GM23248 (cell line): Measurements from ENCODE around the gene DYNC1H1. TPM values are rescaled to one million over a fixed set of nuclear protein-coding genes. Genes with fewer than 3 reads are reported as not detected.

Experiments used
- DNase-seq: peaks from one replicate; pipeline ENCODE4 v3.0.0-alpha.2; 2015
- H2AFZ ChIP-seq: fragments of 200-600 bp; sonication (generic); 2 replicates; pipeline ENCODE4 v1.6.1; 2016; ENCODE audit warnings: antibody characterized with exemption
- H3F3A ChIP-seq: fragments of 200-600 bp; sonication (generic); 2 replicates; pipeline ENCODE4 v1.6.1; 2016; ENCODE audit warnings: mild to moderate bottlenecking, antibody characterized with exemption, mixed run types; ENCODE audit not compliant: insufficient read depth
- H3K27ac ChIP-seq: fragments of 200-600 bp; sonication (generic); 2 replicates; pipeline ENCODE4 v1.5.1; 2016; ENCODE audit warnings: mild to moderate bottlenecking
- H3K27me3 ChIP-seq: fragments of 200-600 bp; sonication (generic); replicated peaks from 2 replicates; pipeline ENCODE4 v1.6.1; 2016; ENCODE audit warnings: mild to moderate bottlenecking; ENCODE audit not compliant: insufficient read depth
- H3K36me3 ChIP-seq: fragments of 200-600 bp; sonication (generic); 2 replicates; pipeline ENCODE4 v1.6.1; 2016; ENCODE audit warnings: low read depth, mild to moderate bottlenecking
- H3K4me1 ChIP-seq: fragments of 200-600 bp; sonication (generic); 2 replicates; pipeline ENCODE4 v1.6.1; 2016; ENCODE audit warnings: mild to moderate bottlenecking; ENCODE audit not compliant: insufficient read depth
- H3K4me2 ChIP-seq: fragments of 200-600 bp; sonication (generic); one replicate; pipeline ENCODE4 v1.6.1; 2016; ENCODE audit warnings: mild to moderate bottlenecking; ENCODE audit not compliant: unreplicated experiment
- H3K4me3 ChIP-seq: fragments of 200-600 bp; sonication (generic); 2 replicates; pipeline ENCODE4 v1.5.1; 2016; ENCODE audit warnings: mild to moderate bottlenecking
- H3K79me2 ChIP-seq: fragments of 200-600 bp; sonication (generic); 2 replicates; pipeline ENCODE4 v1.6.1; 2016; ENCODE audit warnings: mild to moderate bottlenecking; ENCODE audit not compliant: insufficient read depth
- H3K9ac ChIP-seq: fragments of 200-600 bp; sonication (generic); 2 replicates; pipeline ENCODE4 v1.6.1; 2016; ENCODE audit warnings: mild to moderate bottlenecking
- H3K9me2 ChIP-seq: fragments of 200-600 bp; sonication (generic); 2 replicates; pipeline ENCODE4 v1.6.1; 2016; ENCODE audit warnings: mixed run types, mild to moderate bottlenecking, moderate library complexity; ENCODE audit not compliant: insufficient read depth
- H3K9me3 ChIP-seq: fragments of 200-600 bp; sonication (generic); one replicate; pipeline ENCODE4 v1.6.1; 2017; ENCODE audit warnings: low read depth
- H4K20me1 ChIP-seq: fragments of 200-600 bp; sonication (generic); 2 replicates; pipeline ENCODE4 v1.6.0; 2016; ENCODE audit not compliant: insufficient read depth
- EZH2 ChIP-seq: fragments of 200-600 bp; sonication (generic); IDR thresholded peaks from 2 replicates; pipeline ENCODE4 v1.6.1; 2018; ENCODE audit warnings: antibody characterized with exemption, mild to moderate bottlenecking; ENCODE audit not compliant: insufficient read depth, poor library complexity, severe bottlenecking
- EZH2phosphoT487 ChIP-seq: fragments of 200-600 bp; sonication (generic); IDR thresholded peaks from 2 replicates; pipeline ENCODE4 v1.6.1; 2018; ENCODE audit warnings: antibody characterized with exemption, moderate library complexity, mild to moderate bottlenecking, low read depth; ENCODE audit not compliant: insufficient read depth
- WGBS, 2 experiments: methylation state at CpG; one replicate each; pipeline ENCODE4 v1.1.6; 2015 to 2017; ENCODE audit warnings: low lambda C conversion rate in 2 of 2, low coverage in 1 of 2; ENCODE audit errors: missing lambda C conversion rate in 2 of 2; 5-methylcytosine and 5-hydroxymethylcytosine counted together
- in situ Hi-C: fragments of 300-500 bp; cut with MboI; formaldehyde crosslinking; loops from 2 replicates; pipeline ENCODE4 v1.15.0; 2020
- polyA plus RNA-seq: library from polyadenylated mRNA; unstranded; fragments of >200 nt; fragmentation: Nextera tagmentation; extraction: Ambion mirVana; gene quantifications from 2 replicates; pipeline ENCODE4 v1.2.1, GENCODE V29; 2016
- total RNA-seq: library from RNA; depleted of rRNA; stranded (reverse); fragments of >200 nt; shearing (Covaris generic); gene quantifications from 2 replicates; pipeline ENCODE4 v1.2.3, GENCODE V29; 2014

The DYNC1H1 gene
- total and polyA plus RNA-seq, 2 experiments from 2014 or later = 181 to 391 TPM

DNA sequence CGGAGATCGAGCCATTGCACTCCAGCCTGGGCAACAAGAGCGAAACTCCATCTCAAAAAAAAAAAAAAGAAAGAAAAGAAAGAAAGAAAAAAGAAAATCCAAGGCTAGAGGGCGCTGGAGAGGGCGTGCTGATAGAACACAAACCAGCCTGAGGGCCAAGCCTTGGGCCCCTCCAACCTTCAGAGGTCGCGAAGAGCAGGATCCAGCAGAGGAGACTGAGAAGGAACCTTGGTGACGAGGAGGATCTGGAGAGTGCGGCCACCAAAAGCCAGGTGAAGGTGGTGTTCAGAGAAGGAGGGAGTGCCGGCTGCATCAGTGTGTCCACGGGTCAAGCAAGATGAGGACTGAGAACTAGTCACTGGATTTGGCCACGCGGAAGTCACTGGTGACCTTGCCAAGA is 4.1 kb upstream of the DYNC1H1 start:
- Histone ChIP-seq H3K9ac (no peak overlapping the region), H3K4me3 (no peak overlapping the region), H3K4me2 (no peak overlapping the region), H2AFZ (peak overlapping the region; percentile 53), H3K36me3 (no peaks in the 10 kb centered on the region), H4K20me1 (no peaks in the 10 kb centered on the region), H3K4me1 (peaks cover 18% of the 10 kb centered on the region), H3K9me3 (no peaks in the 10 kb centered on the region), H3K9me2 (no peaks in the 10 kb centered on the region), H3K27me3 (no peaks in the 10 kb centered on the region), H3K79me2 (peaks cover 8% of the 10 kb centered on the region), H3K27ac (no peak overlapping the region), H3F3A (peaks cover 11% of the 10 kb centered on the region)
- peak; percentile 55 for DNase-seq
- WGBS, 2 experiments = 44 to 46% methylated on average over 12 to 13 of the region's 13 CpGs
- in situ Hi-C loops = loop anchor here (25.0 kb wide), 1 partner anchor 352 kb away; the partner anchor contains the start of genes MOK and ZNF839
- TF ChIP-seq EZH2 (no peak), EZH2phosphoT487 (no peak)

DNA sequence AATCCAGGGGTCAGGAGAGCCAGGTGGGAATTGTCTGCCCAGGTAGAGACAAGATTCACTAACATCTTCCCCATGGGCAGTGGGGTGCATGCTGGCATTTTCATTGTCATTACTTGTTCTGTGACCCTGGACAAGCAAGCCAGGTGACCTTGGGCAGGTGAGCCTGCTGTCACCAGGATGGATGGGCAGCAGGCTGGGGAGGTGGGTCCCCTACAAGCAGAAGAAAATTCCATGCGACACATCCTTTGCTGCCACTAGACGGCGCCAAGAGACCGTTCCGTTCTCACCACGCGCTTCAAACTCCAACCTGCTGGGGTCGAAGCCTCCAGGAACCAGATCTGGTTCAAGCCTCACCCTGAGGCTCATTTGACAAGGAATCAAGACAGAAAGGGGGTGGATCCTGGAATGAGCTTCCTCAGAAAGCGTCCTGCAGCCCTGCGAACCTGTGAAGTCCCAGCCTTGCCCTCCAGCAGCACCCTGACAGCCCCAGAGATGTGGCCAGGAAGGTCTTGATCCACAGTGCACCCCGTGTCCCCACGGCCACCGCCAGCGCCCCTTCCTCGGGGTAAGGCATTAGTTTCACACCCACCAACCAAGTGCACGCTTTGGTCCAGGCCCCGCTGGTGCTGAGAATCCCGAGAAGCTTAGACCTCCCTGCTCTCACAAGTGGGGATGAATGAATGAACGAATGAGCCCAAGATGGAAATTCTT is 3.2 kb upstream of the DYNC1H1 start:
- 27 to 30% methylated on average over 18 to 19 of the region's 19 CpGs for WGBS, 2 experiments
- H3K27me3 ChIP-seq = no peaks in the 10 kb centered on the region
- no peak overlapping the region for H3K4me3 ChIP-seq
- H3K4me1 ChIP-seq = peaks cover 19% of the 10 kb centered on the region
- 0 out of 2 replicates have a peak overlapping the region, but pooled peaks have one; percentile 50 for H2AFZ ChIP-seq
- H3K27ac ChIP-seq = no peak overlapping the region
- DNase-seq = peak; percentile 89
- H3K4me2 ChIP-seq = no peak overlapping the region
- H3K9ac ChIP-seq = no peak overlapping the region
- TF ChIP-seq EZH2 (no peak), EZH2phosphoT487 (no peak)
- H3K79me2 ChIP-seq = peaks cover 18% of the 10 kb centered on the region
- no peaks in the 10 kb centered on the region for H3K9me3 ChIP-seq
- no peaks in the 10 kb centered on the region for H4K20me1 ChIP-seq
- no peaks in the 10 kb centered on the region for H3K36me3 ChIP-seq
- no peaks in the 10 kb centered on the region for H3K9me2 ChIP-seq
- H3F3A ChIP-seq = peaks cover 19% of the 10 kb centered on the region
- in situ Hi-C loops = loop anchor here (25.0 kb wide), 1 partner anchor 351 kb away; the partner anchor contains the start of genes MOK and ZNF839

DNA sequence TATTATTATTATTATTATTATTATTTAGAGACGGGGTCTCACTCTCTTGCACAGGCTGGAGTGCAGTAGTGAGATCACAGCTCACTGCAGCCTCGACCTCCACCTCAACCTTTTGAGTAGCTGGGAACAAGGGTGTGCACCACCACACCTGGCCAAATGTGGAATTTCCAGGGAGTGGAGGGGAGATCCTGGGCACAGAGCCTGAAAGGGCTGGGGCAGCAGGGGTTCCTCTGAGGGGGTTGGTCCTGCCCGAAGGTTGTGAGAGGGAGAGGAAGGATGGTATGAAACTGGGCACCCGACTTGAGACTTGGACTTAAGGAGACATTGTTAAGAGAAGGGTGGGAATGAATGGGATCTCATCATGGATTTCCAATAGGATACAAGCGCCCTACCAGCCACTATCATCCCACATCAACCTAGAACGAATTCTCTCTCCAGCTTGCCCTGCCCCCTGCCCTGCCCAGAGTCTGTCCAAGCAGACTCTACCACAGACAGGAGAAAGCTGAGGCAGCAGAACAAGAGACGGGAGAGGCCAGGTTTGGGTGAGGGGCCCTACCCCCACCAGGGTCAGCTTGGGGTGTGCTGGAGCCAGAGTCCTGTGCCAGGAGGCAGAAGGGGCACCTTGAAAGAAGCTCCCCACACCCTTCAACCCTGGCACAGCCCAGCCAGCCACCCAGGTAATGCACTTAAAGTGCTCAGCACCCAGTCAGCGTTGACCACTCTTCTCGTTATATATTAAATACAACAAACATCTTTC is 2.4 kb upstream of the DYNC1H1 start:
- DNase-seq = no peak
- no peaks in the 10 kb centered on the region for H3K9me2 ChIP-seq
- no peaks in the 10 kb centered on the region for H3K27me3 ChIP-seq
- peaks cover 25% of the 10 kb centered on the region for H3K79me2 ChIP-seq
- H3K27ac ChIP-seq = peak overlapping the region; percentile 34; the same call in 1 of the 2 replicates
- peaks cover 26% of the 10 kb centered on the region for H3K4me1 ChIP-seq
- H3K4me3 ChIP-seq = no peak overlapping the region
- H3K9me3 ChIP-seq = no peaks in the 10 kb centered on the region
- no peak overlapping the region for H3K9ac ChIP-seq
- in situ Hi-C loops = loop anchor here (25.0 kb wide), 1 partner anchor 350 kb away; the partner anchor contains the start of genes MOK and ZNF839
- peak overlapping the region; percentile 24 for H3K4me2 ChIP-seq
- H3F3A ChIP-seq = peaks cover 22% of the 10 kb centered on the region
- TF ChIP-seq EZH2 (no peak), EZH2phosphoT487 (no peak)
- 73 to 75% methylated on average over 9 of the region's 9 CpGs for WGBS, 2 experiments
- no peaks in the 10 kb centered on the region for H4K20me1 ChIP-seq
- 0 out of 2 replicates have a peak overlapping the region, but pooled peaks have one; percentile 5 for H2AFZ ChIP-seq
- H3K36me3 ChIP-seq = no peaks in the 10 kb centered on the region

DNA sequence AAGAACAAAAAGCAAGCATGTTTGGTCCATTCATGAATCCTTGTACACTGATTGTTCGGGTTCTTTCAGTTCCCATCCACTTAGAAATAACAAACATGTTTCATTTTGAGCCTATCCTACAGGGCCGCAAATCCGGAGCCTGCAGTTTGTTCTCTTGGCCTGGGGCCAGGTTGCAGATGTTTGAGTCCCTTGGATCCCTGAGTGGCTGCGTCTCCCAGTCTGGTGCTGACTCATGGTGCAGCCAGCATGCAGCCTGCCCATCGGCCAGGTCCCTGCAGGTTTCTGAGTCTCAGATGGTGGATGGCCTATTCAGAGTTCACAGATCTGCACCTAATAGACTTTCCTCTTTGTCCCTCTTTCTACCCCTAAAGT is 1.9 kb upstream of the DYNC1H1 start:
- H3K9ac ChIP-seq = no peak overlapping the region

More for the DNA sequence above, 1.9 kb upstream of the DYNC1H1 start:
- H3K9me2 ChIP-seq = no peaks in the 10 kb centered on the region
- H3K36me3 ChIP-seq = no peaks in the 10 kb centered on the region
- no peaks in the 10 kb centered on the region for H3K9me3 ChIP-seq
- H3K79me2 ChIP-seq = peaks cover 31% of the 10 kb centered on the region
- in situ Hi-C loops = loop anchor here (25.0 kb wide), 1 partner anchor 350 kb away; the partner anchor contains the start of genes MOK and ZNF839
- peaks cover 24% of the 10 kb centered on the region for H3F3A ChIP-seq
- peak overlapping the region; percentile 24 for H3K4me2 ChIP-seq
- H3K27ac ChIP-seq = peak overlapping the region; percentile 34; the same call in 1 of the 2 replicates
- no peak for TF ChIP-seq EZH2phosphoT487
- WGBS, 2 experiments = 13 to 14% methylated on average over 5 of the region's 5 CpGs
- H4K20me1 ChIP-seq = no peaks in the 10 kb centered on the region
- 0 out of 2 replicates have a peak overlapping the region, but pooled peaks have one; percentile 5 for H2AFZ ChIP-seq
- peaks cover 32% of the 10 kb centered on the region for H3K4me1 ChIP-seq
- H3K27me3 ChIP-seq = no peaks in the 10 kb centered on the region
- DNase-seq = peak; percentile 91
- H3K4me3 ChIP-seq = no peak overlapping the region
